Erythroblast (primary cell): ENCODE results near the gene MED12L.

Experiments used
- GATA1 ChIP-seq: IDR thresholded peaks from 2 replicates; pipeline ENCODE4 v1.6.1; 2011; ENCODE audit warnings: low read depth, mild to moderate bottlenecking, control low read depth, low read length, moderate library complexity
- POLR2A ChIP-seq: IDR thresholded peaks from 2 replicates; pipeline ENCODE4 v1.6.1; 2011; ENCODE audit warnings: mild to moderate bottlenecking, low read length

- TF ChIP-seq POLR2A (no peak), GATA1 (no peak)
These were observed 204.0 kb downstream of the MED12L start for GRCh38 chr3:151289445-151289844.
